ENCODE results near the gene RSPRY1. TPM values are rescaled to one million over a fixed set of nuclear protein-coding genes. Genes with fewer than 3 reads are reported as not detected.

The RSPRY1 gene
- total RNA-seq, 1 donor from 2014 or later = 46.6 TPM

- no peaks in the 10 kb centered on the region for H3K9me3 ChIP-seq (ENCODE audit: low read depth)
- peaks cover 24% of the 10 kb centered on the region for H3K4me1 ChIP-seq
- TF ChIP-seq EZH2phosphoT487 (IDR thresholded peaks at IDR 0.05) (no peak), CTCF (IDR thresholded peaks at IDR 0.05) (no peak), EZH2 (IDR thresholded peaks at IDR 0.05) (no peak)
- DNase-seq (ENCODE audit: low spot score) = no peak
- no peak overlapping the region for H2AFZ ChIP-seq (replicated peaks)
- H3K4me3 ChIP-seq = no peak overlapping the region
- H3K4me1 Mint-ChIP-seq = peaks cover 61% of the 10 kb centered on the region
- peaks cover 11% of the 10 kb centered on the region for H3K36me3 Mint-ChIP-seq
- no peaks in the 10 kb centered on the region for H4K20me1 ChIP-seq (ENCODE audit: low read depth)
- no peak overlapping the region for H3K4me3 Mint-ChIP-seq
- peaks cover 4% of the 10 kb centered on the region for H3K27me3 Mint-ChIP-seq (ENCODE audit: insufficient read depth, low read depth)
- H3K27ac Mint-ChIP-seq = peak overlapping the region; percentile 72
- H3K79me2 ChIP-seq (ENCODE audit: low read depth) = no peaks in the 10 kb centered on the region
- H3K9me3 Mint-ChIP-seq = no peaks in the 10 kb centered on the region
- no peak overlapping the region for H3K9ac ChIP-seq
- no peaks in the 10 kb centered on the region for H3K27me3 ChIP-seq
- peaks cover 17% of the 10 kb centered on the region for H3F3A ChIP-seq (ENCODE audit: low read depth)
- no peak overlapping the region for H3K27ac ChIP-seq
- no peaks in the 10 kb centered on the region for H3K36me3 ChIP-seq
- H3K4me2 ChIP-seq = no peak overlapping the region
Observed at GRCh38 chr16:57143149-57143921, 42.8 kb upstream of the RSPRY1 start.

- Mint-ChIP-seq H3K27ac (peak overlapping the region; percentile 72), H3K27me3 (ENCODE audit: insufficient read depth, low read depth) (peaks cover 4% of the 10 kb centered on the region), H3K36me3 (peaks cover 12% of the 10 kb centered on the region), H3K4me1 (peaks cover 66% of the 10 kb centered on the region), H3K9me3 (no peaks in the 10 kb centered on the region), H3K4me3 (no peak overlapping the region)
- no peaks in the 10 kb centered on the region for H3K36me3 ChIP-seq
- no peak for DNase-seq (ENCODE audit: low spot score)
- H4K20me1 ChIP-seq (ENCODE audit: low read depth) = no peaks in the 10 kb centered on the region
- H3K27ac ChIP-seq = no peak overlapping the region
- H3F3A ChIP-seq (ENCODE audit: low read depth) = peaks cover 18% of the 10 kb centered on the region
- peaks cover 24% of the 10 kb centered on the region for H3K4me1 ChIP-seq
- TF ChIP-seq CTCF (IDR thresholded peaks at IDR 0.05) (no peak), EZH2phosphoT487 (IDR thresholded peaks at IDR 0.05) (no peak), EZH2 (IDR thresholded peaks at IDR 0.05) (no peak)
- H3K4me3 ChIP-seq = no peak overlapping the region
- no peaks in the 10 kb centered on the region for H3K27me3 ChIP-seq
- H2AFZ ChIP-seq (replicated peaks) = no peak overlapping the region
- H3K9me3 ChIP-seq (ENCODE audit: low read depth) = no peaks in the 10 kb centered on the region
- H3K9ac ChIP-seq = no peak overlapping the region
- no peak overlapping the region for H3K4me2 ChIP-seq
- H3K79me2 ChIP-seq (ENCODE audit: low read depth) = no peaks in the 10 kb centered on the region
Observed at GRCh38 chr16:57144027-57144426, 42.1 kb upstream of the RSPRY1 start.

GRCh38 chr16:57145046-57146021 lies 40.8 kb upstream of the RSPRY1 start:
- peaks cover 6% of the 10 kb centered on the region for H3K27me3 Mint-ChIP-seq (ENCODE audit: insufficient read depth, low read depth)
- DNase-seq (ENCODE audit: low spot score) = no peak
- Histone ChIP-seq H4K20me1 (ENCODE audit: low read depth) (no peaks in the 10 kb centered on the region), H3K79me2 (ENCODE audit: low read depth) (no peaks in the 10 kb centered on the region), H3K27me3 (no peaks in the 10 kb centered on the region), H3K36me3 (no peaks in the 10 kb centered on the region), H3F3A (ENCODE audit: low read depth) (peaks cover 22% of the 10 kb centered on the region), H2AFZ (replicated peaks) (no peak overlapping the region), H3K4me1 (peaks cover 24% of the 10 kb centered on the region), H3K9me3 (ENCODE audit: low read depth) (no peaks in the 10 kb centered on the region), H3K4me2 (no peak overlapping the region), H3K27ac (no peak overlapping the region), H3K9ac (no peak overlapping the region), H3K4me3 (no peak overlapping the region)
- H3K4me3 Mint-ChIP-seq = no peak overlapping the region
- peaks cover 64% of the 10 kb centered on the region for H3K4me1 Mint-ChIP-seq
- H3K36me3 Mint-ChIP-seq = peaks cover 12% of the 10 kb centered on the region
- no peak for TF ChIP-seq CTCF (IDR thresholded peaks at IDR 0.05)
- TF ChIP-seq EZH2phosphoT487 (IDR thresholded peaks at IDR 0.05) = no peak
- no peak for TF ChIP-seq EZH2 (IDR thresholded peaks at IDR 0.05)
- no peak overlapping the region for H3K27ac Mint-ChIP-seq
- no peaks in the 10 kb centered on the region for H3K9me3 Mint-ChIP-seq

Data from neural progenitor cell (in vitro differentiated cells).